MV-4-11 (cell line): Measurements from ENCODE around the gene SLC27A5.
"Not testable (repeated sequence)": the region's sequence is repeated elsewhere in the genome, so short reads cannot be mapped to it uniquely, and the experiment has no call there.

Source experiments
- DNase-seq: peaks from one replicate; lab custom pipeline; 2025; lab: John Stamatoyannopoulos, UW

SLC27A5 gene

GRCh38 chr19:58550362-58551122, 38.8 kb upstream of the SLC27A5 start:
- DNase-seq = no peak

GRCh38 chr19:58549664-58550361, 38.0 kb upstream of the SLC27A5 start:
- no peak for DNase-seq

DNA sequence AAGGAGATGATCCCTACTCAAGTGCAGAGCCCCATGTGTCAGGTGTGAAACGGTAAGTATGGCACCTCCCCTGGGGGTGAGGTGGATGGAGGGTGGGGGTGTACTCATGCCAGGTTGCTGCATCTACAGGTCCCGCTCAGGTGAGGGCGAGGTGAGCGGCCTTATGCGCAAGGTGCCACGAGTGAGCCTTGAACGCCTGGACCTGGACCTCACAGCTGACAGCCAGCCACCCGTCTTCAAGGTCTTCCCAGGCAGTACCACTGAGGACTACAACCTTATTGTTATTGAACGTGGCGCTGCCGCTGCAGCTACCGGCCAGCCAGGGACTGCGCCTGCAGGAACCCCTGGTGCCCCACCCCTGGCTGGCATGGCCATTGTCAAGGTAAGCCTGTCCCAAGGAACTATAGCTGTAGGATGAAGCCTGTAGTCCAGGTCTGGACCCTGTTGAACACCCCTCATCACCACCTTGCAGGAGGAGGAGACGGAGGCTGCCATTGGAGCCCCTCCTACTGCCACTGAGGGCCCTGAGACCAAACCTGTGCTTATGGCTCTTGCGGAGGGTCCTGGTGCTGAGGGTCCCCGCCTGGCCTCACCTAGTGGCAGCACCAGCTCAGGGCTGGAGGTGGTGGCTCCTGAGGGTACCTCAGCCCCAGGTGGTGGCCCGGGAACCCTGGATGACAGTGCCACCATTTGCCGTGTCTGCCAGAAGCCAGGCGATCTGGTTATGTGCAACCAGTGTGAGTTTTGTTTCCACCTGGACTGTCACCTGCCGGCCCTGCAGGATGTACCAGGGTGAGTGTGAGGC, 37.3 kb upstream of the SLC27A5 start:
- DNase-seq = no peak

- no peak for DNase-seq
Observed at GRCh38 chr19:58547323-58548312, 35.8 kb upstream of the SLC27A5 start.

- no peak for DNase-seq
Observed at GRCh38 chr19:58546019-58546530, 34.3 kb upstream of the SLC27A5 start.

- DNase-seq = no peak
Observed at GRCh38 chr19:58545286-58546018, 33.7 kb upstream of the SLC27A5 start.

- no peak for DNase-seq
Observed at GRCh38 chr19:58544591-58545285, 32.9 kb upstream of the SLC27A5 start.

GRCh38 chr19:58543826-58544590, 32.2 kb upstream of the SLC27A5 start, which contains the start of gene TRIM28:
Gene TRIM28 (plus strand): TSS chr19:58544064. CDS start chr19:58544758, 694 bp downstream.
- DNase-seq = no peak

DNA sequence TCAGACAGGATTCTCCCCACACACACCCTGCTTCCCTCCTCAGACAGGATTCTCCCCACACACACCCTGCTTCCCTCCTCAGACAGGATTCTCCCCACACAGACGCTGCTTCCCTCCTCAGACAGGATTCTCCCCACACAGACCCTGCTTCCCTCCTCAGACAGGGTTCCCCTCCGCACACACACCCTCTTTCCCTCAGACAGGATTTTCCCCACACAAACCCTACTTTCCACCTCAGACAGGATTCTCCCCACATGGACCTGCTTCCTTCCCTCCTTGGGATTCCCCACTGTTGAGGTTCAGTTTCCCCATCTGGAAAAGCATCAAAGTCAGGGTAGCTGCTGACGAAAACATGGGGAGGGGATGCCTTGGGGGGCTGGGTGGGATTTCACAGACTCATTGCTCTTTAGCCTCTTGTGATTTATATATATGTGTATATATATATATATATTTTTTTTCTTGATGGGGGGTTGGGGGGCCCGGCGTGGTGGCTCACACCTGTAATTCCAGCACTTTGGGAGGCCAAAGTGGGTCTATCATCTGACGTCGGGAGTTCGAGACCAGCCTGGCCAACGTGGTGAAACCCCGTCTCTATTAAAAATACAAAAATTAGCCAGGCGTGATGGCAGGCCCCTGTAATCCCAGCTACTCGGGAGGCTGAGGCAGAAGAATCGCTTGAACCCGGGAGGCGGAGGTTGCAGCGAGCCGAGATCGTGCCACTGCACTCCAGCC, 31.0 kb upstream of the SLC27A5 start:
- DNase-seq = not testable (repeated sequence)

DNA sequence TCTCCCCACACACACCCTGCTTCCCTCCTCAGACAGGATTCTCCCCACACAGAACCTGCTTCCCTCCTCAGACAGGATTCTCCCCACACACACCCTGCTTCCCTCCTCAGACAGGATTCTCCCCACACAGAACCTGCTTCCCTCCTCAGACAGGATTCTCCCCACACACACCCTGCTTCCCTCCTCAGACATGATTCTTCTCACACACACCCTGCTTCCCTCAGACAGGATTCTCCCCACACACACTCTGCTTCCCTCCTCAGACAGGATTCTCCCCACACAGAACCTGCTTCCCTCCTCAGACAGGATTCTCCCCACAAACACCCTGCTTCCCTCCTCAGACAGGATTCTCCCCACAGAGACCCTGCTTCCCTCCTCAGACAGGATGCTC, 27.4 kb upstream of the SLC27A5 start:
- not testable (repeated sequence) for DNase-seq

DNA sequence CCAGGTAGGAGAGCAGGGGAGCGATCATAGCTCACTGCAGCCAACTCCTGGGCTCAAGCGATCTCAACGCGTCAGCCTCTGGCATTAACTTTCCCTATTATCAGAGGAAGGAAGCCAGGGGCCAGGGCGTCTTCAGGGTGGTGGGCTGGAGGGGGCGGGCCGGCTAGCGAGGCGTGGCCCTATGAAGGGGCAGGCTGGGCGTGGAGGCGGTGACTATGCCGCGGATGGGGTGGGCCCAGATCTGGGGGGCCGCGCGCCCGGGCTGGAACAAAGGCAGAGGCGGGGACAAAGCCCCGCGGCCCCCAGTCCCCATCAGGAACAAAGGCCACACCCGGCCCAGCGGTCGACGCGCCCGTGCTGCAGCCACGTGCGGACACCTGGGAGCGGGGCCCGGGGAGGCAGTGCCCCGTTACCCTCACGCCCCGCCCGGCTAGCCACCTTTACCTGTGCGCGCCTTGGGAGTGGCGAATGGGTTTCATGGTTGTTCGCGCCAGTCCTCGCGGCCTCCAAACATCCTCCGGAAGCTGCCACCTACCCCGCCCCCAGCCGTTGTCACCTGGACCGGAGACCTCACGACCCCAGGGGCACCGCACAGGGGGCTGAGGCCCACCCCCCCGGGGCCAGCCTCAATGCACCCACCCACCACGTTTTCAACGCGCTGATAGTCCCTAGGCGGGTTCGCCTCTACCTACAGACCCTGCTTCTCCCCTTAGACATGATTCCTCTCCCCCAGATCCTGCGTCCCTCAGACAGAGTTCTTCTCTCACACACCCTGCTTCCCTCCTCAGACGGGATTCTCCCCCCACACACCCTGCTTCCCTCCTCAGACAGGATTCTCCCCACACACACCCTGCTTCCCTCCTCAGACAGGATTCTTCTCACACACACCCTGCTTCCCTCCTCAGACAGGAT, 26.7 kb upstream of the SLC27A5 start:
- DNase-seq = no peak

DNA sequence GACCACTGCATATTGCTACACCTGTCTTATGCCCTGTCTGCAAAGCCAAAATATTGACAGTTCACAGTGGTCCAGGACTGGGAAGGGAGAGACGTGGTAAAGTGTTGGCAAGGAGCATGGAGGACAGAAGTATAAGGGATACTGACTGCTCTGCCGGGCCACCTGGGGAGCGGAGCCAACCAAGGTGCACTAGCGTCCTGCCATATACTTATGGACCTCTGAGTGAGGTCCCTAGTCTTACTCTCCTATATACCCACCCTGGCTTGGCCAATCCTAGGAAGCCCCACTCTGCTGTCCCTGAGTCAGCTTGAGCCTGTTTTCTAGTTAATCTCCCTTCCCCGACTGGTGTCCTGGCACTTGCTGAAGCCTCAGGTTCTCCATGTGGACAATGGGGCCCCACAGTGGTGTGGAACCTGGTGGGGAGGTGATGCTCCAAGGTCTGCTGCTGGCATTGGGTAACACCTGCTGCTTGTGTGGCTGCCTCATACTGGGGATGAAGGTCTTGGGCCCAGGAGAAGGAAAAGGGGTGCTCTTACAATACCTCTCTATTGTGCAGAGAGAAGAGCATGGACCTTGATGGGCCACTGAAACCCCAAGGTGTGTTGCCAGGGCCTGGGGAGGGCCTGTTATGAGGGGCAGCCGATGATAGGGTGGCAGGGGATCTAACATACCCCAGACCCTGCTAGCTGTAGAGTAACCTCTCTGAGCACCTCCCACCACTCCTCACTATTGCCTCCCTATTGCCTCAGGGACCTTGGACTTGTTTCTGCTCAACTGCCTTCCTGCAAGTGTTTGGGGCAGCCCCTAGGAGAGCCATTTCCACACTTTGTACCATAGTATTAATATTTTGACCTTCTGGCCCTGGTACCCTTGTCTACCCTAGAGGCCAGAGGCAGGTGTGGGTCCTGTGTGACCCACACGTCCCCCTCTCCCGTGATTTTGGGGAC, 25.3 kb upstream of the SLC27A5 start:
- DNase-seq = no peak

GRCh38 chr19:58535857-58536256, 24.1 kb upstream of the SLC27A5 start:
- no peak for DNase-seq

- no peak for DNase-seq
Observed at GRCh38 chr19:58531034-58531840, 19.4 kb upstream of the SLC27A5 start.

DNA sequence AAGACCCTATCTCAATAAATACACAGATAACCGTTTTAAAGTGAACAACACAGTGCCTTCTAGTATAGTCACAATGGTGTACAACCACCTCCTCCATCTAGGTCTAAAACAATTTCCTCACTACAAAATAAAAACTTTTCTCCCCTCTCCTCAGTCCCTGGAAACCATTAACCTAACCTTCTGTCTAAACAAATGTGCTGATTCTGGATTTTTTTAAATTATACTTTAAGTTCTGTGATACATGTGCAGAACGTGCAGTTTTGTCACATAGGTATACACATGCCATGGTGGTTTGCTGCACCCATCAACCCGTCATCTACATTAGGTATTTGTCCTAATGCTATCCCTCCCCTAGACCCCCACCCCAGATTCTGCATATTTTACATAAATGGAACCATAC, 17.6 kb upstream of the SLC27A5 start:
- no peak for DNase-seq
